Effector CD8-positive, alpha-beta T cell (primary cell): Measurements from ENCODE around the gene ZNF566.
"Not testable (repeated sequence)": the region's sequence is repeated elsewhere in the genome, so short reads cannot be mapped to it uniquely, and the experiment has no call there.

Experiments
- DNase-seq: peaks from one replicate; lab custom pipeline; 2025; lab: John Stamatoyannopoulos, UW
- total RNA-seq, 4 experiments: gene quantifications; one replicate each; lab custom pipeline; 2026; lab: John Stamatoyannopoulos, UW

ZNF566 gene
- 19.9 to 26.6 (median 22.9) reads per million in 4 experiments for total RNA-seq

GRCh38 chr19:36489118-36489919, at the start of gene ZNF566:
ZNF566 (minus strand) TSS chr19:36489561; CDS start chr19:36476557, 13,004 bp downstream.
- DNase-seq = peak; percentile 92

GRCh38 chr19:36528921-36529518, 39.7 kb upstream of the ZNF566 start:
- DNase-seq = no peak

GRCh38 chr19:36528194-36528920, 39.0 kb upstream of the ZNF566 start, which contains the start of gene ZNF260:
ZNF260 (minus strand) TSS chr19:36528271; CDS start chr19:36515238, 13,033 bp downstream.
- DNase-seq = peak; percentile 83

DNA sequence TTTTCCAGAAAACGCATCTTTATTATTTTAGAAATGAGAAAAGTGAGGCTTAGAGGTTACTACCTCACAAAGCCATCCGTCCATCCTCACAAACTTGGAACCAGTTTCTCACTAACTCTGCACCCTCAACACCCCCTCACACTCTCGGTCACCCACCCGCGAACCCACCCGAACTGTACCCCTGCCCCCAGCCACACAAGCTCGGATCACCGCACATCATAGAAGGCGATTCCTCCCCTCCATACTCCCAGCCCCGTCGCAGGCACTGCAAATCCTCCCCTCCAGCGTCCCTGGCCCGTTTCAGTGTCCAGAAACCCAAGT, 38.5 kb upstream of the ZNF566 start:
- DNase-seq = no peak

- DNase-seq = no peak
These were observed 38.0 kb upstream of the ZNF566 start for GRCh38 chr19:36527341-36527740.

DNA sequence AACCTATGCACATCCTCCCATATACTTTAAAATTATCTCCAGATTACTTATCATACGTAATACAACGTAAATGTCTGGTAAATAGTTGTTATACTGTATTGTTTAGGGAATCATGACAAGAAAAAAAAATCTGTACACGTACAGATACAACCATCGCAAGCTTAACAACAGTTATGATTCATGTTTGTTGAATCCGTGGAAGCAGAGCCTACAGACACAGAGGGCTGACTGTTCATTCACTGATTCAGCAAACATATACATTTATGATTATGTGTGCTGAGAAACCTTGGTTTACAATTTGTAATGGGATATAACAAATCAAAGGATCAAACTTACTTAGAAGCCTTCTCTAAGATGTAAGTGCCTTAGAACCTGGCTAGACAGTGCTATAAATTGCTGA, 37.2 kb upstream of the ZNF566 start:
- DNase-seq = no peak

DNA sequence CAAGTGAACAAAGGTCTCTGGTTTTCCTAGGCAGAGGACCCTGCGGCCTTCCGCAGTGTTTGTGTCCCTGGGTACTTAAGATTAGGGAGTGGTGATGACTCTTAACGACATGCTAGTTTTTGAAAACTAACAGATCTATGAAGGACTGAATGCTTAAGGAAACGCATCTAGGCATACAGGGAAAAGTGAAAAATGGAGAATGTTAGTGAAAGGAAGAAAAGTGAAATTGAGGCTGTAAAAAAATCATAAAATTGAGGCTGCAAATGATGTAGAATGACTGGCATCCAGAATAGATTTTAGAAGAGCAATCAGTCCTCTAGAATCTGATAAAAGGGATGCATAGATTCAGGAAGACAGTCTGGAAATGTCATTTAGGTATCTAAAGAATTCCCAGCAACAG, 35.3 kb upstream of the ZNF566 start:
- DNase-seq = no peak

- DNase-seq = no peak
These were observed 24.8 kb upstream of the ZNF566 start for GRCh38 chr19:36514012-36514612.

DNA sequence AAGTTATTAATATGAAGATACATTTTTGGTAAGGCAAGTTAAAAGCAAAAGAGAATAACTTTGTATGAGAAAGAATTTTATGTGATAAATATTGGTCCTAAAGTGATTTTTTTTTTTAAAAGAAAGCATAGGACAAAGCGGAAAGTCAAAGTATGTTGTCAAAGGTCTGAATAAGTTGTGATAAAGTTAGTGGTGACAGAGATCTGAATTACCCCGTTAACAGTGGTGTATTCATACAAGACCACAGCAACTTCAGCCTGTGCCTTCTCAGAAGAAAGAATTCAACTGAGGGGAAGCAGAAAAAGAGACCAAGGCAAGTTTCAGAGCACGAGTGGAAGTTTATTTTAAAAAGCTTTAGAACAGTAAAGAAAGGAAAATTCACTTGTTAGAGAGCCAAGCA, 19.0 kb upstream of the ZNF566 start:
- no peak for DNase-seq

DNA sequence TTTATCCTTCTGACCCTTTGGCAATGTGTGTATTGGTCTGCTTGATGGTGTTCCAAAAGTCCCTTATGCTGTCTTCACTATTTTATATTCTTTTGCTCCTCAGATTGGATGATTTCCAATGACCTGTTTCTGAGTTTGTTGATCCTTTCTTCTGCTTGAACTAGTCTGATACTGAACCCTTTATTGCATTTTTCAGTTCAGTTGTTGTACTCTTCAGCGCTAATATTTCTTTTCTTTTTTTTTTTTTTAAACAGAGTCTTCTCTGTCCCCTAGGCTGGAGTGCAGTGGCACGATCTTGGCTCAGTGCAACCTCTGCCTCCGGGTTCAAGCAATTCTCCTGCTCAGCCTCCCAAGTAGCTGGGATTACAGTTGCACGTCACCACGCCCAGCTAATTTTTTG, 12.6 kb upstream of the ZNF566 start:
- no peak for DNase-seq

DNA sequence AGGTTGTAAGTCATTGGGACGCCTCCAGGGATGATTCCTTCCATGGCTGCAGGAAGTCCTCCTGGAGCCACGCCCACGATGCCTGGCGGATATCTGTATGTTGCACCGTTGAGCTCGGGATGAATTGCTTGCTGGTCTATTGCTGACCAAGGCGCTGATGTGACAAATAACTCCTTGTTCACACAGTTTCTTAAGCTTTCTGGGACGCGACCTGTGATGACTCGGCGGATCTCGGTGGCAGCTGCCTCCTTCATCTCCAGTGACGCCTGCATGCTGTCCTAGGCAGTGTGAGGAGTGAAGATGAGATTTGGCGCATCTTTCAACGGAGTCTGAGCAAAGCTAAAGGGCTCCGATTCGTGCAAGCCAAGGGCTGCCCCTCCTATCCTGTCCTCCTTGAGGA, 7.6 kb upstream of the ZNF566 start:
- no peak for DNase-seq

GRCh38 chr19:36492689-36493453, 3.5 kb upstream of the ZNF566 start:
- DNase-seq = not testable (repeated sequence)

- DNase-seq = not testable (repeated sequence)
These were observed 1.5 kb upstream of the ZNF566 start for GRCh38 chr19:36490846-36491245.

GRCh38 chr19:36489920-36490415, 607 bp upstream of the ZNF566 start:
- DNase-seq = peak; percentile 61

DNA sequence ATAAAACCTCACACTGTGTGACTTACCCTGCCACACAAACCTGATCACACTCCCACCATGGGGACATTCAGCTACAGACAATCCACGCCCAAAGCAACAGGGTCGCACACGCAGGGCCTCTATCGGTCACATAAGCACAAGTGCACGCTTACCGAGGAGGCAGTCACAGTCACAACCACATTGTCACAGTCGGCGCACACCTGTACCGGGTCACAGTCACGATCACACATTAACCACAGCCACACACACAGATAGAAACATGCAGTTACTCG, 579 bp downstream of the ZNF566 start:
- DNase-seq = peak; percentile 19

GRCh38 chr19:36488118-36488845, 1.1 kb downstream of the ZNF566 start:
- no peak for DNase-seq

DNA sequence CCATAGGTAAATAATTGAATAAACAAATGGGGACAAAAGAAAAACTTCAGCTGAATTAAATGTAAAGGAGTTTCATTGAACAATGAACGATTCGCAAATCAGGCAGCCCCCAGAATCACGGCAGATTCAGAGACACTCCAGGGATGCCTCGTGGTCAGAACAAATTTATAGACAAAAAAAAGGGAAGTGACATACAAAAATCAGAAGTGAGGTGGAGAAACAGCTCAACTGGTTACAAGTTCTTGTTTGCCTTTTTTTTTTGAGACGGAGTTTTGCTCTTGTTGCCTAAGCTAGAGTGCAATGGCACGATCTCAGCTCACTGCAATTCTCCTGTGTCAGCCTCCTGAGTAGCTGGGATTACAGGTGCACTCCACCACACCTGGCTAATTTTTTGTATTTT, 5.7 kb downstream of the ZNF566 start:
- no peak for DNase-seq

DNA sequence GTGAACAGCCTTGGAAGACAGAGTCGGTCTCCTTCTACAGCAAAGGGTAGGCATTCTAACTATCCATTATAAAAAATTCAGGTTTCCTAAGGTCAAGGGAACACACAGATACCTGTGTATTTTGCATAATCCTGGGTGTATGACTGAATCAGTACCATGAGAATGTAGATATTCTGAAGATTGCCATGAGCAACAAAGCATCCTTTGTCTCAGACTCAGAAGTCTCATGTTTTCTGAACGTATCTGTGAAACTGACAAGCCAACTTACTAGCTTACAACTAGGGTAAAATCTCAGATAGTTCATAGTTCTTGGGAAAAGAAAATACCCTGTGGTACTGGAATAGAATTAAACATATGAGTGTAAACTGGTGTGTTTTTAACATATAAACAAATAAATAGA, 6.5 kb downstream of the ZNF566 start:
- no peak for DNase-seq

- no peak for DNase-seq
These were observed 29.3 kb downstream of the ZNF566 start for GRCh38 chr19:36460046-36460445.

DNA sequence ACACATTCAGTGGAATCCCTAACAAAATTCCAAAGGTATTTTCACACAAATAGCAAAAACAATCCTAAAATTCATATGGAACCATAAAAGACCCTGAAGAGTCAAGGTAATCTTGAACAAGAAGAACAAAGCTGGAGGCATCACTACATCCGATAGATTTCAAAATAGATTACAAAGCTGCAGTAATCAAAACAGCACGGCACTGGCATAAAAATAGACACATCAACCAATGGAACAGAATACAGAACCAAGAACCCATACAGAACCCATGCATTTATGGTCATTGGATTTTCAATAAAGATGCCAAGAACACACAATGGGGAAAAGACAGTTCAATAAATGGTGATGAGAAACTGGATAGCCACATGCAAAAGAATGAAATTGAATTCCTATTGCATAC, 32.5 kb downstream of the ZNF566 start:
- no peak for DNase-seq

- no peak for DNase-seq
These were observed 40.2 kb downstream of the ZNF566 start for GRCh38 chr19:36449059-36449670.
